Natural killer cell (primary cell): ENCODE results near the gene AQP9. TPM values are rescaled to one million over a fixed set of nuclear protein-coding genes. Genes with fewer than 3 reads are reported as not detected.

ENCODE experiments used
- ATAC-seq, 3 donors: fragments of 150-1000 bp in 2 of 3; fragments of 200-7000 bp in 1 of 3; cut with Tn5 transposase; 1 replicate in 1 of 3; 2 replicates in 2 of 3; pipeline ENCODE4 v1.10.0; 2021; ENCODE audit warnings: mild to moderate bottlenecking in 2 of 3, moderate library complexity in 2 of 3
- DNase-seq, 2 donors: peaks; one replicate each; pipeline versions ENCODE4 v3.0.0 to v3.0.0-alpha.2; 2013 to 2021; ENCODE audit warnings: mixed read lengths in 1 of 2
- H3K27ac ChIP-seq: one replicate; pipeline ENCODE4 v1.5.1; 2013; ENCODE audit warnings: mild to moderate bottlenecking, low read length
- H3K27me3 ChIP-seq: one replicate; pipeline ENCODE4 v1.6.1; 2013; ENCODE audit warnings: low read length; ENCODE audit not compliant: control insufficient read depth, insufficient read depth
- H3K36me3 ChIP-seq: one replicate; pipeline ENCODE4 v1.6.1; 2013; ENCODE audit warnings: low read length; ENCODE audit not compliant: control insufficient read depth, insufficient read depth
- H3K4me1 ChIP-seq: one replicate; pipeline ENCODE4 v1.6.1; 2013; ENCODE audit warnings: low read length; ENCODE audit not compliant: control insufficient read depth, insufficient read depth
- H3K4me3 ChIP-seq: one replicate; pipeline ENCODE4 v1.5.1; 2013; ENCODE audit warnings: low read length
- H3K9me3 ChIP-seq: one replicate; pipeline ENCODE4 v1.6.1; 2013; ENCODE audit warnings: low read length; ENCODE audit not compliant: control insufficient read depth, insufficient read depth
- H3K27ac Mint-ChIP-seq, 2 donors: one replicate each; pipeline ENCODE4 v1.8.0; 2022; ENCODE audit warnings: mild to moderate bottlenecking in 2 of 2, mixed read lengths in 2 of 2, moderate library complexity in 1 of 2
- H3K27me3 Mint-ChIP-seq, 2 donors: one replicate each; pipeline ENCODE4 v1.8.0; 2022; ENCODE audit warnings: low read depth in 2 of 2, mixed read lengths in 2 of 2
- H3K36me3 Mint-ChIP-seq: one replicate; pipeline ENCODE4 v1.8.0; 2022; ENCODE audit warnings: mixed read lengths
- H3K4me1 Mint-ChIP-seq, 2 donors: one replicate each; pipeline ENCODE4 v1.8.0; 2022; ENCODE audit warnings: mixed read lengths in 2 of 2
- H3K4me3 Mint-ChIP-seq: one replicate; pipeline ENCODE4 v1.8.0; 2022; ENCODE audit warnings: mild to moderate bottlenecking, moderate library complexity, mixed read lengths
- H3K9me3 Mint-ChIP-seq, 2 donors: one replicate each; pipeline ENCODE4 v1.8.0; 2022; ENCODE audit warnings: mixed read lengths in 2 of 2
- CTCF ChIP-seq: fragments of 200-600 bp; IDR thresholded peaks from one replicate; pipeline ENCODE4 v1.8.0; 2022; ENCODE audit warnings: antibody characterized with exemption
- WGBS: methylation state at CpG from one replicate; pipeline ENCODE4 v1.1.7; 2013; ENCODE audit warnings: missing lambda C conversion rate; ENCODE audit not compliant: insufficient coverage; 5-methylcytosine and 5-hydroxymethylcytosine counted together
- intact Hi-C: fragments of 100-400 bp; cut with micrococcal nuclease; formaldehyde crosslinking; loops from one replicate; pipeline ENCODE4 v1.14.2; 2022
- total RNA-seq, 4 donors: library from RNA; stranded (reverse); fragments of 120-200 nt in 1 of 4; gene quantifications; one replicate each; pipeline versions ENCODE4 v1.2.3 to v1.2.4, GENCODE V29; 2013 to 2022

AQP9 gene
- total RNA-seq, 3 donors from 2014 or later (not counting 1 experiment from before 2014, with no cell fraction given) = 2.4 to 19.7 (median 2.8) TPM

GRCh38 chr15:58224068-58224467 is 85.9 kb downstream of the AQP9 start:
- TF ChIP-seq CTCF = no peak
- ATAC-seq = no peak

GRCh38 chr15:58227706-58228543 is 89.7 kb downstream of the AQP9 start:
- Mint-ChIP-seq H3K27ac (no peak overlapping the region), H3K4me3 (no peak overlapping the region), H3K36me3 (no peaks in the 10 kb centered on the region), H3K9me3 (no peaks in the 10 kb centered on the region), H3K4me1 (no peaks in the 10 kb centered on the region), H3K27me3 (peaks cover 14 to 35% of the 10 kb centered on the region in 2 donors)
- peak; percentile 91 for TF ChIP-seq CTCF
- WGBS = 26% methylated on average over 3 of the region's 8 CpGs
- Histone ChIP-seq H3K27me3 (peaks cover 2% of the 10 kb centered on the region), H3K4me1 (no peaks in the 10 kb centered on the region), H3K9me3 (no peaks in the 10 kb centered on the region), H3K4me3 (no peak overlapping the region), H3K27ac (no peak overlapping the region), H3K36me3 (no peaks in the 10 kb centered on the region)
- DNase-seq (peak; percentile 56 to 83), ATAC-seq (peak; percentile 67 to 75 (median 67))
- intact Hi-C loops = loop anchor here (1.0 kb wide), 2 partner anchors 1265 to 1301 kb away; no protein-coding TSS in a partner anchor

More at GRCh38 chr15:58224068-58224467, 85.9 kb downstream of the AQP9 start:
- H3K4me1 ChIP-seq = no peaks in the 10 kb centered on the region
- Mint-ChIP-seq H3K4me1 (no peaks in the 10 kb centered on the region), H3K36me3 (no peaks in the 10 kb centered on the region), H3K27me3 (peaks cover 8 to 22% of the 10 kb centered on the region in 2 donors), H3K27ac (no peak overlapping the region), H3K4me3 (no peak overlapping the region), H3K9me3 (no peaks in the 10 kb centered on the region)
- peaks cover 2% of the 10 kb centered on the region for H3K27me3 ChIP-seq
- no peak overlapping the region for H3K27ac ChIP-seq
- no peaks in the 10 kb centered on the region for H3K9me3 ChIP-seq
- no peak for DNase-seq
- intact Hi-C loops = no loop called here
- H3K4me3 ChIP-seq = no peak overlapping the region
- 100% methylated on average over 2 of the region's 2 CpGs for WGBS
- no peaks in the 10 kb centered on the region for H3K36me3 ChIP-seq

GRCh38 chr15:58228718-58229117 is 90.5 kb downstream of the AQP9 start:
- no peaks in the 10 kb centered on the region for H3K36me3 Mint-ChIP-seq
- no peak overlapping the region for H3K27ac Mint-ChIP-seq
- Histone ChIP-seq H3K4me3 (no peak overlapping the region), H3K9me3 (no peaks in the 10 kb centered on the region), H3K27ac (no peak overlapping the region), H3K4me1 (no peaks in the 10 kb centered on the region), H3K27me3 (peaks cover 2% of the 10 kb centered on the region), H3K36me3 (no peaks in the 10 kb centered on the region)
- H3K9me3 Mint-ChIP-seq = no peaks in the 10 kb centered on the region
- WGBS = 91% methylated on average over 1 of the region's 1 CpG
- H3K4me3 Mint-ChIP-seq = no peak overlapping the region
- peaks cover 14 to 40% of the 10 kb centered on the region in 2 donors for H3K27me3 Mint-ChIP-seq
- ATAC-seq (no peak), DNase-seq (no peak)
- H3K4me1 Mint-ChIP-seq = no peaks in the 10 kb centered on the region
- TF ChIP-seq CTCF = no peak
- intact Hi-C loops = no loop called here
